Panc1 (cell line): ENCODE data around the gene NTN5.

Experiments used
- POLR2AphosphoS5 ChIP-seq: IDR thresholded peaks from 2 replicates; pipeline ENCODE4 v1.6.1; 2012; ENCODE audit warnings: mild to moderate bottlenecking, low read depth, low read length, moderate library complexity
- TF ChIP-seq, protein P1 (sequence below): fragments of 450-650 bp; IDR thresholded peaks from 2 replicates; pipeline ENCODE4 v1.5.1; 2017; ENCODE audit warnings: mild to moderate bottlenecking
- TF ChIP-seq, protein P2 (sequence below), 2 experiments: IDR thresholded peaks; 2 replicates each; pipeline ENCODE4 v1.6.1; 2011 to 2012; ENCODE audit warnings: low read depth in 2 of 2, control low read depth in 1 of 2, low read length in 1 of 2, mild to moderate bottlenecking in 1 of 2, moderate library complexity in 1 of 2; ENCODE audit not compliant: insufficient read depth in 1 of 2

DNA sequence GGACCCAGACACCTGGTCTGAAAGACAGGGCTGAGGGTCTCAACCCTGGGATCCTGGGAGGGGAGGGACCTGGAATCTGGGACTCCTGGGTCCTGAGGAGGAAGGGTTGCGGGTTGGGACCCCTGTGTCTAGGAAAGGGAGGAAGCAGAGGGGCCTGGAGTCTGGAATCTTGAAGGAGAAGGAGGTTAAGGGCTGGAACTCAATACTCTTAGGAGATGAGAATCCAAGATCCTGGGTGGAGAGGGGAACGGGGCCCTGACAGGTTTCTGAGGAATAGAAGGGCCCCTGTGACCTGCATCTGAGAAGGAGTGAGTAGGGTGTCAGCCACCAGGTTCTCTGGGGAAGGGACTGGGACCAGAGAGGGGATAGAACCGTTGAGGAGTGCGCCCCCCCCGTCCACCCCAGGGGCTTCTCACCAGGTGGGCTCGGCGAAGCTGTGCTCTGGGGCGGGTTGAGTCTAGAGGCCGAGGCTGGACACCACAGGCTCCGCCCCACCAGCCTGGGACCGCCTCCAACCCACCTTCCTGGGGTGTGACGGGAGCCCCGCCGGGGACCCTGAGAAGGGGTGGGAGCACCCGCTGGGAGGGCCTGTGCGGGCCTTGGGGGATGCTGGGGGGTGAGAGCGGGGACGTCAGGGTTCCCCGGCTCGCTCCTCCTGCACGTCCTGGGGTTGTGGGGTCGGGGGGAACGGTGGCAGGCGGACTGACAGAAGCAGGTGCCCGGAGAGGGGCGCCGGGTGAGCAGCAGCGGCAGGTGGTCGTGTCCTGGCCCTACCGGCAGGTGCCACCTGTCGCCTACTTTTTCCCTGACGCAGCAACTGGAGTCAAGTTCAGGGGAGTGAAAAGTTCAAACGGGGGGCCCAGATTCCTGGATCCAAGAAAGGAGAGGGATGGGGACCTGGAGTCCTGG is 46.7 kb upstream of the NTN5 start, which contains the start of gene MAMSTR:
- TF ChIP-seq, protein P1, sequence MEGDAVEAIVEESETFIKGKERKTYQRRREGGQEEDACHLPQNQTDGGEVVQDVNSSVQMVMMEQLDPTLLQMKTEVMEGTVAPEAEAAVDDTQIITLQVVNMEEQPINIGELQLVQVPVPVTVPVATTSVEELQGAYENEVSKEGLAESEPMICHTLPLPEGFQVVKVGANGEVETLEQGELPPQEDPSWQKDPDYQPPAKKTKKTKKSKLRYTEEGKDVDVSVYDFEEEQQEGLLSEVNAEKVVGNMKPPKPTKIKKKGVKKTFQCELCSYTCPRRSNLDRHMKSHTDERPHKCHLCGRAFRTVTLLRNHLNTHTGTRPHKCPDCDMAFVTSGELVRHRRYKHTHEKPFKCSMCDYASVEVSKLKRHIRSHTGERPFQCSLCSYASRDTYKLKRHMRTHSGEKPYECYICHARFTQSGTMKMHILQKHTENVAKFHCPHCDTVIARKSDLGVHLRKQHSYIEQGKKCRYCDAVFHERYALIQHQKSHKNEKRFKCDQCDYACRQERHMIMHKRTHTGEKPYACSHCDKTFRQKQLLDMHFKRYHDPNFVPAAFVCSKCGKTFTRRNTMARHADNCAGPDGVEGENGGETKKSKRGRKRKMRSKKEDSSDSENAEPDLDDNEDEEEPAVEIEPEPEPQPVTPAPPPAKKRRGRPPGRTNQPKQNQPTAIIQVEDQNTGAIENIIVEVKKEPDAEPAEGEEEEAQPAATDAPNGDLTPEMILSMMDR: no peak
- no peak for TF ChIP-seq POLR2AphosphoS5
- TF ChIP-seq, protein P2, sequence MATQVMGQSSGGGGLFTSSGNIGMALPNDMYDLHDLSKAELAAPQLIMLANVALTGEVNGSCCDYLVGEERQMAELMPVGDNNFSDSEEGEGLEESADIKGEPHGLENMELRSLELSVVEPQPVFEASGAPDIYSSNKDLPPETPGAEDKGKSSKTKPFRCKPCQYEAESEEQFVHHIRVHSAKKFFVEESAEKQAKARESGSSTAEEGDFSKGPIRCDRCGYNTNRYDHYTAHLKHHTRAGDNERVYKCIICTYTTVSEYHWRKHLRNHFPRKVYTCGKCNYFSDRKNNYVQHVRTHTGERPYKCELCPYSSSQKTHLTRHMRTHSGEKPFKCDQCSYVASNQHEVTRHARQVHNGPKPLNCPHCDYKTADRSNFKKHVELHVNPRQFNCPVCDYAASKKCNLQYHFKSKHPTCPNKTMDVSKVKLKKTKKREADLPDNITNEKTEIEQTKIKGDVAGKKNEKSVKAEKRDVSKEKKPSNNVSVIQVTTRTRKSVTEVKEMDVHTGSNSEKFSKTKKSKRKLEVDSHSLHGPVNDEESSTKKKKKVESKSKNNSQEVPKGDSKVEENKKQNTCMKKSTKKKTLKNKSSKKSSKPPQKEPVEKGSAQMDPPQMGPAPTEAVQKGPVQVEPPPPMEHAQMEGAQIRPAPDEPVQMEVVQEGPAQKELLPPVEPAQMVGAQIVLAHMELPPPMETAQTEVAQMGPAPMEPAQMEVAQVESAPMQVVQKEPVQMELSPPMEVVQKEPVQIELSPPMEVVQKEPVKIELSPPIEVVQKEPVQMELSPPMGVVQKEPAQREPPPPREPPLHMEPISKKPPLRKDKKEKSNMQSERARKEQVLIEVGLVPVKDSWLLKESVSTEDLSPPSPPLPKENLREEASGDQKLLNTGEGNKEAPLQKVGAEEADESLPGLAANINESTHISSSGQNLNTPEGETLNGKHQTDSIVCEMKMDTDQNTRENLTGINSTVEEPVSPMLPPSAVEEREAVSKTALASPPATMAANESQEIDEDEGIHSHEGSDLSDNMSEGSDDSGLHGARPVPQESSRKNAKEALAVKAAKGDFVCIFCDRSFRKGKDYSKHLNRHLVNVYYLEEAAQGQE (IDR thresholded peaks at IDR 0.05; ENCODE audit: insufficient read depth in 1 of 2, low read depth in 2 of 2, low read length in 1 of 2): no peak
